Suprapubic skin (tissue), 4 donors: Measurements from ENCODE around the gene ATP2A1. TPM values are rescaled to one million over a fixed set of nuclear protein-coding genes. Genes with fewer than 3 reads are reported as not detected.

Experiments used
- DNase-seq, 2 donors: peaks; one replicate each; pipeline ENCODE4 v3.0.0-alpha.2; 2019; ENCODE audit warnings: low spot score in 2 of 2
- H3K27ac ChIP-seq: fragments of 200-600 bp; sonication (generic); one replicate; pipeline ENCODE4 v1.5.1; 2019
- H3K27me3 ChIP-seq: fragments of 200-600 bp; sonication (generic); one replicate; pipeline ENCODE4 v1.5.1; 2019
- H3K36me3 ChIP-seq: fragments of 200-600 bp; sonication (generic); one replicate; pipeline ENCODE4 v1.5.1; 2019
- H3K4me1 ChIP-seq: fragments of 200-600 bp; sonication (generic); one replicate; pipeline ENCODE4 v1.5.1; 2019
- H3K4me3 ChIP-seq: fragments of 200-600 bp; sonication (generic); one replicate; pipeline ENCODE4 v1.5.1; 2019; ENCODE audit warnings: mild to moderate bottlenecking
- H3K9me3 ChIP-seq: fragments of 200-600 bp; sonication (generic); one replicate; pipeline ENCODE4 v1.5.1; 2019
- EP300 ChIP-seq: sonication (generic); formaldehyde crosslinking; IDR thresholded peaks from one replicate; pipeline ENCODE4 v1.6.1; 2017; ENCODE audit warnings: antibody characterized with exemption
- POLR2A ChIP-seq, 2 donors: fragments of 450-650 bp; IDR thresholded peaks; one replicate each; pipeline ENCODE4 v1.6.1; 2017; ENCODE audit warnings: antibody characterized with exemption in 2 of 2, mild to moderate bottlenecking in 2 of 2, moderate library complexity in 2 of 2
- POLR2AphosphoS5 ChIP-seq, 3 donors: sonication (generic); formaldehyde crosslinking; IDR thresholded peaks; one replicate each; pipeline ENCODE4 v1.6.1; 2017; ENCODE audit warnings: antibody characterized with exemption in 3 of 3
- WGBS: methylation state at CpG from one replicate; pipeline ENCODE4 v1.1.5; 2018; 5-methylcytosine and 5-hydroxymethylcytosine counted together
- total RNA-seq, 4 donors: library from RNA; depleted of rRNA; stranded (reverse); fragments of >200 nt; gene quantifications; one replicate each; pipeline ENCODE4 v1.1.0, GENCODE V29; 2016
- TF ChIP-seq, protein P1 (sequence below), 2 donors: fragments of 200-600 bp in 1 of 2; fragments of 450-650 bp in 1 of 2; sonication (generic) in 1 of 2; IDR thresholded peaks; one replicate each; pipeline ENCODE4 v1.5.1; 2016 to 2019; ENCODE audit warnings: antibody characterized with exemption in 2 of 2, mild to moderate bottlenecking in 1 of 2, moderate library complexity in 1 of 2

Gene ATP2A1
- total RNA-seq, 4 donors from 2014 or later = 0.34 to 0.72 TPM; not detected in 2

DNA sequence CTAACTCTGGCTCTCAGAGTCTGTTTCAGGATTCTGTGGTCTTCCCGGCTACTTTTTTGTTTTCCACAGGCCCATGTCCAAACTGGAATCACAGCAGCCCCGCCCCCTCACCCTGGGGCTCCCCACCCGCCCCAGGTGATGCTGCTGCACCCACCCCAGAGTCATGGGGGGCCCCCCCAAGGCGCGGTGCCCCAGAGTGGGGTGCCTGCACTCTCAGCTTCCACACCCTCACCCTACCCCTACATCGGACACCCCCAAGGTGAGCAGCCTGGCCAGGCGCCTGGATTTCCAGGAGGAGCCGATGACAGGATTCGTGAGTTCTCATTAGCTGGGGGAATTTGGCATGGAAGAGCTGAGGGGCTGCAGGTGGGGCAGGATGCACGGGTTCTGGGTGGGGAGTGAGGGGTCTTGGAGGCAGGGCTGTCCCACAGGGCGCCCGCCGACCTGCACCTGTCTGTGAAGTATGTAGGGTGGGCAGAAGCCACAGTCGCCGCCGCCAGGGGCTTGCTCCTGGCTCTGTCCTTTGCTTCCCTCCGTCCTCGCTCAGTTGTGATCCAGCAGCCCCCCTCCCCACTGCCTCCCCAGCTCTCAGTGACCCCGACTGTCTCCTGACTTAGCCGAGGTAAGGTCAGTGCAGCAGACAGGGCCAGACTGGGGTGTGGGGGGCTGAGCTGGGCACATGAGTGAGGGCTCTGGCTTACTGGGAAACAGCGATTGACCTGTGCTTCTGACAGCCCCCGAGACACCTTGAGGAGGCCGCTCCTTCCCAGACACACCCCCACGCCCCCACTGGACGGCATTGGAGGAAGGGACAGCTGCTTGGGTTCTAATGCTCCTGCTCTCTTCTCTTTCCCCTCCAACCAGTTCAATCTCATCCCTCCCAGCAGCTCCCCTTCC is 42.2 kb upstream of the ATP2A1 start:
- TF ChIP-seq, protein P1, sequence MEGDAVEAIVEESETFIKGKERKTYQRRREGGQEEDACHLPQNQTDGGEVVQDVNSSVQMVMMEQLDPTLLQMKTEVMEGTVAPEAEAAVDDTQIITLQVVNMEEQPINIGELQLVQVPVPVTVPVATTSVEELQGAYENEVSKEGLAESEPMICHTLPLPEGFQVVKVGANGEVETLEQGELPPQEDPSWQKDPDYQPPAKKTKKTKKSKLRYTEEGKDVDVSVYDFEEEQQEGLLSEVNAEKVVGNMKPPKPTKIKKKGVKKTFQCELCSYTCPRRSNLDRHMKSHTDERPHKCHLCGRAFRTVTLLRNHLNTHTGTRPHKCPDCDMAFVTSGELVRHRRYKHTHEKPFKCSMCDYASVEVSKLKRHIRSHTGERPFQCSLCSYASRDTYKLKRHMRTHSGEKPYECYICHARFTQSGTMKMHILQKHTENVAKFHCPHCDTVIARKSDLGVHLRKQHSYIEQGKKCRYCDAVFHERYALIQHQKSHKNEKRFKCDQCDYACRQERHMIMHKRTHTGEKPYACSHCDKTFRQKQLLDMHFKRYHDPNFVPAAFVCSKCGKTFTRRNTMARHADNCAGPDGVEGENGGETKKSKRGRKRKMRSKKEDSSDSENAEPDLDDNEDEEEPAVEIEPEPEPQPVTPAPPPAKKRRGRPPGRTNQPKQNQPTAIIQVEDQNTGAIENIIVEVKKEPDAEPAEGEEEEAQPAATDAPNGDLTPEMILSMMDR (IDR thresholded peaks at IDR 0.05) = no peak
- TF ChIP-seq POLR2A (IDR thresholded peaks at IDR 0.05) (no peak), POLR2AphosphoS5 (IDR thresholded peaks at IDR 0.05) (no peak), EP300 (no peak)
- no peaks in the 10 kb centered on the region for H3K27me3 ChIP-seq
- H3K27ac ChIP-seq = no peak overlapping the region
- no peak overlapping the region for H3K4me3 ChIP-seq
- H3K36me3 ChIP-seq = peaks cover 71% of the 10 kb centered on the region
- H3K9me3 ChIP-seq = no peaks in the 10 kb centered on the region
- H3K4me1 ChIP-seq = peaks cover 3% of the 10 kb centered on the region
- WGBS = 90% methylated on average over 17 of the region's 25 CpGs
- no peak for DNase-seq

GRCh38 chr16:28836761-28837064 is 41.6 kb upstream of the ATP2A1 start:
- H3K4me3 ChIP-seq = no peak overlapping the region
- peaks cover 3% of the 10 kb centered on the region for H3K4me1 ChIP-seq
- DNase-seq = no peak
- no peaks in the 10 kb centered on the region for H3K27me3 ChIP-seq
- WGBS = 83% methylated on average over 8 of the region's 8 CpGs
- H3K27ac ChIP-seq = no peak overlapping the region
- TF ChIP-seq, protein P1 (IDR thresholded peaks at IDR 0.05) = no peak
- TF ChIP-seq POLR2A (IDR thresholded peaks at IDR 0.05) = no peak
- TF ChIP-seq POLR2AphosphoS5 (IDR thresholded peaks at IDR 0.05) = no peak
- TF ChIP-seq EP300 = no peak
- H3K36me3 ChIP-seq = peaks cover 71% of the 10 kb centered on the region
- no peaks in the 10 kb centered on the region for H3K9me3 ChIP-seq

DNA sequence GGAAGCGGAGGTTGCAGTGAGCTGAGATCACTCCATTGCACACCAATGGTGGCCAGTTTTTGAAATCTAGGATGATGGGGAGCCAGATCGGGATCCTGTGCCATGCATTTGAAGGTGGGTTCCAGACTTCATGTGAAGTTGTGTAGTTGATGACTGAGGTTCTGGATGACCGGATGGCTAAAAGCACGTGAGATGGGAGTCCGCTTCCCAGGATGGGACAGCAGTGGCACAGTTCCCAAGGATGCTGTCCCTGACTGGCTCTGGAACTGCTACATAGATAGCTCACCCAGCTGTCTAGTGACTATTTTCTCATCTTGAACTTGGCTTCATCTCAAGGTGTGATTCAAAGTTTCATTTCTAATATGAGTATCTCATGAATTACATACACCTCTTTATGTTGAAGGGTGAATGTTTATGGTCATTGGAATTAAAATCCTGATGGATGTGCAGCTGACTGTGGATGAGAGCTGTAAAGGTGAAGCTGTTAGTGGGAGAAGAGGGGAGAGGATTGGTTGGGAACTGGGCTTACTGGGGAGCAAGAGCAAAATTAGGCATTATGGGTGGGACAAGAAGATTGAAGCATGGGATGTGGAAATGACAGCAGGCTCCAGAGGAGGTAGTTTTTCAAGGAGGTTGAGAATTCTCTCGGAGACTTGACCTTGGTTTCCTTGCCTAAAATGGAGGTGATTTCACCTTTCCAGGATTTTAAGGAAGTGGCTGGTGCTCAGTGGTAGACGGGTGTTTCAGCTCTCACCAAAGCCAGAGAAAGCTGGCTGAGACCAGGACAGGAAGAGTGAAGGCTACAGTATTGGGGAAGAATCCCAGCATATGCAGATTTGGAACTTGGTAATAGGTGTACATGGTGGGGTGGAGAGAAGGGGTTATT is 40.4 kb upstream of the ATP2A1 start:
- no peak for DNase-seq
- Histone ChIP-seq H3K4me3 (no peak overlapping the region), H3K9me3 (no peaks in the 10 kb centered on the region), H3K36me3 (peaks cover 71% of the 10 kb centered on the region), H3K4me1 (peaks cover 3% of the 10 kb centered on the region), H3K27me3 (no peaks in the 10 kb centered on the region), H3K27ac (no peak overlapping the region)
- no peak for TF ChIP-seq POLR2A (IDR thresholded peaks at IDR 0.05)
- TF ChIP-seq EP300 = no peak
- TF ChIP-seq, protein P1 (IDR thresholded peaks at IDR 0.05) = no peak
- no peak for TF ChIP-seq POLR2AphosphoS5 (IDR thresholded peaks at IDR 0.05)
- WGBS = 95% methylated on average over 7 of the region's 7 CpGs

- peaks cover 3% of the 10 kb centered on the region for H3K4me1 ChIP-seq
- 97% methylated on average over 1 of the region's 1 CpG for WGBS
- no peaks in the 10 kb centered on the region for H3K9me3 ChIP-seq
- H3K36me3 ChIP-seq = peaks cover 71% of the 10 kb centered on the region
- TF ChIP-seq POLR2AphosphoS5 (IDR thresholded peaks at IDR 0.05) = no peak
- no peak for DNase-seq
- H3K27ac ChIP-seq = no peak overlapping the region
- H3K4me3 ChIP-seq = no peak overlapping the region
- no peaks in the 10 kb centered on the region for H3K27me3 ChIP-seq
These were observed 39.8 kb upstream of the ATP2A1 start for GRCh38 chr16:28838558-28838918.

DNA sequence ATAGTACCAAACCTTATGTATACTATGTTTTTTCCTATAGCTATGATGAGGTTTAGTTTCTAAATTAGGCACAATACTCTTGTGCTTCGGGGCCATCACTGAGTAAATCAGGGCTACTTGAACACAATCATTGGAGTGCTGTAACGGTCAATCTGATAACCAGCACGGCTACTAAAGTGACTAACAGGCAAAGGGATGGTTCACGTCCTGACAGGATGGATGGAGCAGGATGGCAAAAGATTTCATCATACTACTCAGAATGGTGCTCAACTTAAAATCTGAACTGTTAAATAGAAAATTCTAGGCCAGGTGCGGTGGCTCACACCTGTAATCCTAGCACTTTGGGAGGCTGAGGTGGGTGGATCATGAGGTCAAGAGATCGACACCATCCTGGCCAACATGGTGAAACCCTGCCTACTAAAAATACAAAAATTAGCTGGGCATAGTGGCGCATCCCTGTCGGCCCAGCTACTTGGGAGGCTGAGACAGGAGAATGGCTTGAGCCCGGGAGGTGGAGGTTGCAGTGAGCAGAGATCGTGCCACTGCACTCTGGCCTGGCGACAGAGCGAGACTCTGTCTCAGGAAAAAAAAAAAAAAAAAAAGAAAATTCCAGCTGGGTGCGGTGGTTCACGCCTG is 39.2 kb upstream of the ATP2A1 start:
- H3K4me3 ChIP-seq = no peak overlapping the region
- H3K4me1 ChIP-seq = peaks cover 3% of the 10 kb centered on the region
- H3K9me3 ChIP-seq = no peaks in the 10 kb centered on the region
- TF ChIP-seq EP300 = no peak
- no peak for TF ChIP-seq POLR2A (IDR thresholded peaks at IDR 0.05)
- TF ChIP-seq POLR2AphosphoS5 (IDR thresholded peaks at IDR 0.05) = no peak
- TF ChIP-seq, protein P1 (IDR thresholded peaks at IDR 0.05) = no peak
- H3K27ac ChIP-seq = no peak overlapping the region
- peaks cover 71% of the 10 kb centered on the region for H3K36me3 ChIP-seq
- 93% methylated on average over 14 of the region's 14 CpGs for WGBS
- H3K27me3 ChIP-seq = no peaks in the 10 kb centered on the region
- DNase-seq = no peak
